NB4 (cell line): Measurements from ENCODE around the gene ZBED4.
A peak's percentile ranks its signal among the peaks of the same experiment; 100 is the strongest.
"Not testable (repeated sequence)": the region's sequence is repeated elsewhere in the genome, so short reads cannot be mapped to it uniquely, and the experiment has no call there.

Source experiments
- DNase-seq: peaks from one replicate; pipeline ENCODE4 v3.0.0; 2010; ENCODE audit warnings: low read depth
- H3K4me3 ChIP-seq: one replicate; pipeline ENCODE4 v1.5.1; 2011; ENCODE audit warnings: mild to moderate bottlenecking, low read depth, low read length, moderate library complexity
- CTCF ChIP-seq: IDR thresholded peaks from one replicate; pipeline ENCODE4 v1.5.1; 2012; ENCODE audit warnings: low read depth, low read length
- MAX ChIP-seq: IDR thresholded peaks from 2 replicates; pipeline ENCODE4 v1.6.1; 2011; ENCODE audit warnings: low read depth, low read length
- MYC ChIP-seq: IDR thresholded peaks from 2 replicates; pipeline ENCODE4 v1.6.1; 2011; ENCODE audit warnings: low read depth, low read length
- POLR2A ChIP-seq: IDR thresholded peaks from 2 replicates; pipeline ENCODE4 v1.6.1; 2011; ENCODE audit warnings: mild to moderate bottlenecking; ENCODE audit not compliant: insufficient read length; ENCODE audit errors: extremely low read depth

Gene ZBED4

GRCh38 chr22:49817359-49817758 lies 36.3 kb upstream of the ZBED4 start:
- TF ChIP-seq MYC (no peak), CTCF (no peak)
- DNase-seq: no peak
- no peak overlapping the region for H3K4me3 ChIP-seq

- no peak for DNase-seq
- H3K4me3 ChIP-seq: no peak overlapping the region
- TF ChIP-seq MAX (no peak), CTCF (no peak), POLR2A (no peak)
Measured at GRCh38 chr22:49820984-49821383, 32.7 kb upstream of the ZBED4 start.

GRCh38 chr22:49821741-49822140 lies 31.9 kb upstream of the ZBED4 start:
- H3K4me3 ChIP-seq, DNase-seq: not testable (repeated sequence)

- no peak overlapping the region for H3K4me3 ChIP-seq
- no peak for TF ChIP-seq CTCF
- TF ChIP-seq MYC: no peak
- no peak for TF ChIP-seq MAX
- TF ChIP-seq POLR2A: no peak
- no peak for DNase-seq
Measured at GRCh38 chr22:49823289-49824045, 30.2 kb upstream of the ZBED4 start.

- DNase-seq: no peak
- TF ChIP-seq MYC: no peak
- TF ChIP-seq MAX: no peak
- no peak overlapping the region for H3K4me3 ChIP-seq
Measured at GRCh38 chr22:49824185-49824925, 29.3 kb upstream of the ZBED4 start.

- DNase-seq: no peak
- H3K4me3 ChIP-seq: peak overlapping the region; percentile 80
- no peak for TF ChIP-seq CTCF
- TF ChIP-seq POLR2A: no peak
- no peak for TF ChIP-seq MYC
- TF ChIP-seq MAX: no peak
Measured at GRCh38 chr22:49824936-49825335, 28.7 kb upstream of the ZBED4 start.

GRCh38 chr22:49825436-49825835 lies 28.2 kb upstream of the ZBED4 start:
- DNase-seq: peak; percentile 51
- peak overlapping the region; percentile 80 for H3K4me3 ChIP-seq
- TF ChIP-seq MYC (no peak), CTCF (no peak), MAX (no peak), POLR2A (no peak)
